Myocyte (in vitro differentiated cells): ENCODE data around the gene CCDC187. TPM values are rescaled to one million over a fixed set of nuclear protein-coding genes. Genes with fewer than 3 reads are reported as not detected.

Experiments
- DNase-seq: peaks from one replicate; pipeline ENCODE4 v3.0.0-alpha.2; 2012; ENCODE audit warnings: low read depth
- total RNA-seq: library from RNA; depleted of rRNA; stranded (reverse); fragments of >200 nt; gene quantifications from 2 replicates; pipeline ENCODE4 v1.2.3, GENCODE V29; 2014

CCDC187 gene
- total RNA-seq, 1 donor from 2014 or later, result not detected

DNA sequence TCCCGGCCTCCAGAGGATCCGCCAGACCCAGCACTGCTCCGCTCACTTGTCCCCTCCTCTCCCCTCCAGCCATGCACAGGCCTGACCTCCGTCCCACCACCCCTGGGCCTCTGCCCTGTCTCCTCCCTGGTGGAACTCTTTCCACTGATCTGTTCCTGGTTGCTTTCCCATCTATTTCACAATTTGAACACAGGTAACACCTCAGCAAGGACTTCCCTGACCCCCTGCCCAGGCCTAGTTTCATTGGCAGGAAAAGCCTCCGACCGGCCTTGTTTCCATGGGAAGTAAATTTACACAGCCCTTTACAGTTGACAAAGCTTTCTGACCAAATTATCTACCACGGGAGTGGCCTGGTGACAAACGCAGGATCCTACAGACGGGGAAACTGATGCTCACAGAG is 73.1 kb downstream of the CCDC187 start:
- no peak for DNase-seq

GRCh38 chr9:136230365-136230764 is 73.5 kb downstream of the CCDC187 start:
- DNase-seq, result no peak

DNA sequence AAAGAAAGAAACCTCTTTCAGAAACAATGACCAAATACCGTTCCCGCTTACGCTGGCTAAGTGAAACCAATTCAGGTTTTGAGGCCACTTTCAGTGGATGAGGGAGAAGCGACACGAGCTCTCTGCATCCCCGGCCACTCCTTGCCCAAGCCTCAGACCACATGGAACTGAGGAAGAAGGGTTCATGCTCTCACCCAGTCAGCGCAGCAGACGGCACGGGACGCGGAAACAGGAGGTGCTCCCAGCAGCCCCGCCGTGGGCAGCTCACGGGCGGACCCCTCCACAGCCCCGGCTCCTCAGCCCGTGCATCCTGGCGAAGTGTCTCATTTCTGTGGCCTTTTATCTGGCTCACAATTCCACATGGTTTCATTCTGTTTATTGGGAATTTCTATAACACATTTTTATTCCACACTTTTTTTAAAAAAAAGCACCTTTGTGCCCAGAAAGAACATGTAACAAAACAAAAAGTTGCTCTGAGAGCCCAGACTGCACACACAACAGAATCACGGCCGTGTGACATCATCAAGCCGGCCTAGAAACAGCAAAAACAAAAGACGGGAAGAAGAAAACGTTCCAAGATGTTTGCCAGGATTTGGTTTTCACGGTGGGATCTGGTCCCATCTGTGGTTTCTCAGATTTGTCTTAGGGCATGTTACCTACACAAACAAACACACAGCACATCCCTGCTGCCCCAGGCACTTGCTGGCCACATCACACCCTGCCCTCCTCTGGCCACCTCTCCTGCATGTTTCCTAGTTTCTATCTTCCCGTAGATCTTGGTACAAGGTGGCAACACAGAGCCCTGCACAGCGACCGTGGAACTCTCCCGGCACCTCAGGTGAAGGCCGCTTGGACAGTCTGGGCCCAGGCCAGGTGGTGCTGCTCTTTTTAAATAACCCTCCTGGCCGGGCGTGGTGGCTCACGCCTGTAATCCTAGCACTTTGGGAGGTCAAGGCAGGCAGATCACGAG is 74.5 kb downstream of the CCDC187 start:
- DNase-seq, result no peak

- DNase-seq, result no peak
These were observed 75.6 kb downstream of the CCDC187 start for GRCh38 chr9:136228107-136228875.

DNA sequence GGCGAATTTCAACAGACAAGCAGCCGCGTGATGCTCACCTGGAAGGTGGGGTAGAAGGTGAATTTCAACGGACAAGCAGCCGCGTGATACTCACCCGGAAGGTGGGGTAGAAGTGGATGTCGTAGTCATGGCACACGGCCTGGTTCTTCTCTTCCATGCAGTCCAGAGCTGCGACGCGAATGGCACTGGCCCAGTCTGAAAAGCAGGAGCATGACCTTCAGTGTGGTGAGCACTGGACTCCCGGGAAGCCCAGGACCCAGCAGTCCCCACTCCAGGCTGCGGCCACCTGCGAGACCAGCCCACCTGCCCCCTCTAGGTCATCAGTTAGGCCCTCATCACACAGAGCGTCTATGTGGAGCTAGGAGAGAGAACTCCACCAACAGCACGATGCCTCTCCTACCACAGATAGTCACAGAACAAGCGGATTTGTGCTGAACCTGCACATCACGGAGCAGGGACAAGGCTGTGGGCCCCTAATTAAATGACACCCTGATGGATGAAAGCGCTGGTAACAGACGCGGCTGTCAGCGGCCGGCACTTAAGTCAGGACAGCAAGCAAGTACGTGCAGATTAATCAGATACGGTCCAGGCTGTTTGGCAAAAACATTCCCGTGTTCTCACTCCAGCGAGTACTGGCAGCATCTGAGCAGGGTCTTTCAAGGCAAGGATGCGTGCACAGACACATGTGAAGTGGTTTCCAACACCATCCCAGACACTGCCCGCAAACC is 77.0 kb downstream of the CCDC187 start:
- DNase-seq, result no peak

DNA sequence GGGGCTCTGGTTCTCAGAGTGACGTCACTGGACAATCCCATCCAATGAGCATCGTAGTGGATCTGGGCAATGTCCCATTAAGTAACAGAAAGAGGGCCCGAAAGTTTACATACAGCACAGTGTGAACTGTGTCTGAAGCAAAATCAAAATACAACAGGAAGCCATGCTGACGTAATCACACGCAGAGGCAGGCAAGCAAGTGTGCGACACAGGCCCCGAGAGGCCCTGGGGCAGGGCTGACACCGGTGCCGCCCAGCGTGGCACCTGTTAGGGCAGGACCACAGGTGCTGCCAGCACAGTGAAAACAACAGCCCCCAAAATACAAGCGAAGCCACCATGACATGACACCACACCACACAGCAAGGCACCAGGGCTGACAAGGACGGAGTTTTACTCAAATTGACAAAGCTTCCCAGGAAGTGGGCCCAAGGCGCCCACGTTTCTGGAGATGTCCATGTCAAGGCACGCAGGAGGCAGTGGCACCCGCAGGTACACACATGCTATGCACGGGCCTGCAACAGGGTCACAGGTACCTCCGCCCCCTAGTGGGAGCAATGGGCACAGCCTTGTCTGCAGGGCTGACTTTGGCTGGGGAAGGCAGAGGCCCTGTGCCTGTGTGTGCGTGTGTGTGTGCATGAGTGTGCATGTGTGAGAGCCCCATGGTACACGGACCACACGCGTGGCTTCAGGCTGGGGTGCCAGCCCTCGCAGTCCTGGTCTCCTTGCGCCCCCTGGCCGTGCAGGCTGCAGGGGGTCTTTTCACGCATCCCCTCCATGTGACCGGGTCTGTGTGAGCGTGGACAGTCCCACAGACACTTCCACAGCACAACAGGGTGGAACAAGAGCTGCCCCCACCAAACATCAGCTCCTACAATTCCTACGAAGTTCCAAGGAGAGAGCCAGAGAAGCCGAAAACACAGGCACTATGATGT is 77.9 kb downstream of the CCDC187 start:
- DNase-seq, result no peak

DNA sequence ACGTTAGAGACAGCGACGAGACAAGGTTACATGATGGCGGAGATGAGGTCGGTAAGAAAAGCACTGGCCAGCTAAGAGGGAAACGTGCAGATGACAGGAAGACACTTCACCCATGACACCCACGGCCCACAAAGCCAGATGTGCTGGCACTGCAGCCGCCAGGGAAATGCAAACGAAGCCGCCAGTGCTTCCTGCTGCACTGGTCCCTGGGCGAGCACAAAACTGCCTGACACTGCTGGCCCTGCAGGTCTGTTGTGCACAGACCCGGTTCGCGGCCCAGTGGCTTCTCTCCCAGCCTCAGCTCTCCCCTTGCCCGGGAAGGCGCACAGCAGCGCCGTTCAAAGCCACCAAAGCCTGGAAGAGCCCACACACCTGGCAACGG is 78.5 kb downstream of the CCDC187 start:
- no peak for DNase-seq

DNA sequence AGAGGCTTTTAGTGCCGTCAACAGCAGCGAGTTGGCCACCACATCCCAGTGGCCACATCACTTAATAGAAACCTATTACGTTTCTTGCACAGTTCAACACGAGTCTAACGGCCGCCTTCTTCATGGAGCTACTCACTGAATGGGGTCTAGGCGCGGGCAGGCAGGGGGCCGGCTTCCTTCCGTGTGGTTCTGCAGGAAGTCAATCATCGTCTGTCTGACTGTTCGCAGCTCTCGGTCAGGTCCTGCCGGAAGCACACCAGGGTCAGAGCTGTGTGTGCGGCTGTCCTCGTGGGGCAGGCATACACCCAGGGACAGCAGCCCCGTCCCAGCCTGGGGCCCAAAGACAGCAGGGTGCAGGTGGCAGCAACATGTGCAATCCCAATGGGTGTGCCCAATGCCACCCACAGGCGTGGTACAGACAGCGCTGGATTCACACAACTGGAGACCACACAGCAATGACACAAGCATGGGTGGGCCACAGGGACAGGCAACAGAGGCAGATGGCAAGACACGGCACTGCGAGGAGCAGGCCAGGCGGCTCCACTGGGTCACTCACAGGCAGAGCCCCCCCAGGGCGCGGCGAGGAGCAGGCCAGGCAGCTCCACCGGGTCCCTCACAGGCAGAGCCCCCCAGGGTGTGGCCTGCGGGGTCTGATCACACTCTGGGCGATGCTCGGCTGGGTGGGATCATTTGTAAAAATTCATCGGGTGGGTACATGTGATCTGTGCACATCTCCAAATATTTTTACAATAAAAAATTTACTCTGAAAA is 79.8 kb downstream of the CCDC187 start:
- DNase-seq, result no peak

GRCh38 chr9:136222906-136223285 is 81.0 kb downstream of the CCDC187 start:
- DNase-seq, result no peak

DNA sequence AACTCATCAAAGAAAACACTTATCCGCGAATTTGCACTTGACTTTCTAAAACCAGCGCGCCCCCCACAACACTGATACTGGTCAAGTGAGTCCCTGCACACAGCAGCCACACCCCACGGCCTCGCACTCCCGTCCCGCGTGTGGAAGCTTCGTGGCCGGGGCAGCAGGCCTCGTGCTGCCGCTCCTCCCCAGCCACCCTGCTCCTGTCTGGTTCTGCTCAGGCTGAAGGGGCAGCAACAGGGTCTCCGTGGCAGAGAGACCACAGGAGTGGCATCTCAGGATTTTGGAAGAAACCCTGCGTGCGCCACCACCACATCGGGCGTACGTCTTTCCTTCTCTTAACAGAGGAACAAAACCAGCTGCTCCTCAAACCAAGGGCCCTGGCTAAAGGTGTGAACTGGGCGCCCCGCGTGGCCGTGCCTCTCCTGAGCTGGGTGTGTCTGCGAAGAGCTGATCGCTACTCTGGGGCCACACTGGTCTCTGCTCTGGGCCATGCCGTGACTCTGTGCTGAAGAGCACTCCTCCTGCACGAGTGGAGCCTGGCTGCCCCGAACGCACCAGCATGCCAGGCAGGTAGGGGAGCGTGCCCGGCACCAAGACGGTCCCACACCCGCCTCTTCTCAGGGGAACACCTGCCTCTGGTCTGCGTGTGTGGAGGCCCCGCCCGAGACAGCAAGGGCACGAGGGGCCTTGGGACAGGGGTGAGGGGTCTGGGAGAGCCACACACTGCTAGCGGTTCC is 81.6 kb downstream of the CCDC187 start:
- no peak for DNase-seq

DNA sequence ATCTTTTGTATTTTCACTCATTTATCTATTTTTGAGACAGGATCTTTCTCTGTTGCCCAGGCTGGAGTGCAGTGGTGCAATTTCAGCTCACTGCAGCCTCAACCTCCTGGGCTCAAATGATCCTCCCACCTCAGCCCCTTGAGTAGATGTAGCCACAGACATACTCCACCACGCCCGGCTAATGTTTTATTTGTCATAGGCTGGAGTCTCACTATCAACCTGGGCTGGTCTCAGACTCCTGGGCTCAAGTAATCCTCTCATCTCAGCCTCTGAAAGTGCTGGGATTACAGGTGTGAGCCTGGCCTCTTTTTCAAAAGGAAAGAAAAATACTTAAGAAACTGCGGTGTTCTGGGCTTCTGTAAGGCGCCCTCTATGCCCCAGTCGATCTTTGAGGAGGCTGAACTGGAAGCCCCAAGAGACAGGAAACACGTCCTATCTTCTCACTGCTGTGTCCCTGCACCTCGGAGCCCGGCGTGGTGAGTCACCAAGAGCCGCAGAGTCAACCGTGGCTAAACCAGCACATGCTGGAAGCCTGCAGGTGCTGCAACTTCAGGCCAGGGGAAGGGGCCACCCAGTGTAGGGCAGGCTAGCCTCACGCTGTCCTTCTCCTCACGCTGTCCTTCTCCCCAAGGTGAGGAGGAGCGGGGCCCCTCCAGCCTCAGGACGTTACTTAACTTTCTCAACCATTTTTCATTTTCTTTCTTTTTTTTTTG is 83.7 kb downstream of the CCDC187 start:
- peak; percentile 34 for DNase-seq

GRCh38 chr9:136219276-136219675 is 84.6 kb downstream of the CCDC187 start:
- no peak for DNase-seq

GRCh38 chr9:136218673-136219072 is 85.2 kb downstream of the CCDC187 start:
- DNase-seq, result no peak

DNA sequence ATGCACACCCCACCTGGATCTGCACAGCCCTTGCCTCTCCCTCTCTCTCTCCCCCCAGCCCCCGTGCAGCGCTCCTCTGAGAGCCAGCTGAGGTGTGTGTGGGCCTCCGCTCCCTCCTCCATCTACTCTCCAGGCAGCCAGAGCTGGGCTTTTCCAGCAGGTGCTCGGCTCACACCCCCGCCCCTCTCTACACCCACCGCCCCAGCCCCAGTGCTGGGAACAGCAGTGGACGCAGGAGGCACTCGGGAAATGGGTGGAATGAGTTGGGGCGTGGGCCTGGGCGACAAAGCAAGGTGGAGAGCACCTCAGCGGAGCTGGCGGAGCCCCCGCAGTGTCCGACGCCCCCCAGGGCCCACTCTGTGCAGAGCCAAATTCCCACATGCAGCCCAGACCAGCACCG is 85.6 kb downstream of the CCDC187 start:
- DNase-seq, result no peak

DNA sequence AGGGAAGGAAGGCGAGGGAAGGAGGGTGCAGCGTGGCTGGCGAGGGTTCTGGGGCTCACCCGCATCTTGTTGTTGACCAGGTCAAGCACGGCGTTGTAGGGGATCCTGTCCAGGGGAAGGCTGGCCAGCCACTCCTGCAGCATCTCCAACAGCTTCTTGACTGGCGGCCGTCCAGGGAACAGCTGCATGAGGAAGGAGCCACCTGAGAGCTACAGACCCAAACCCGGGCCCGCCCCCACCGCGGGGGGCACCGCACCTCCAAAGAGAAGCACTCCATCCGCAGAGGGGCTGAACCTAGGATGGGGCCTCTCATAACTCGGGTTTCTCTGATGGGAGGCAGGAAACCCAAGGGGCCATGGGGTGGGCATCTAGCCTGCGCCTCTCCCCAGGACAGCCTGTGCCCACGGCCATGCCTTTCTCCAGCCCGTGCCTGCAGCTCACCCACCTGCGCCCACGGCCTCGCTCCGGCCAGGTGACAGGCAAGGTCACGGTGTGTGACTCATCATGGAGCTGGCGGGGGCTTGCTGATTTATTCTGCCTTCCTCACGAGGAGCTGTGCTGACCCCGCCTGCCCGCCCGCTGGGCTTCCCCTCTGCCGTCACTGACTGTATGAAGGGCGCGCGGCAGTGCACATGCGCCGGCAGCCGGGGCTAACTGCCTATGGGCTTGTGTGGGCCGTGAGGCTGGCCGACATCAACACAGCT is 87.2 kb downstream of the CCDC187 start:
- no peak for DNase-seq

DNA sequence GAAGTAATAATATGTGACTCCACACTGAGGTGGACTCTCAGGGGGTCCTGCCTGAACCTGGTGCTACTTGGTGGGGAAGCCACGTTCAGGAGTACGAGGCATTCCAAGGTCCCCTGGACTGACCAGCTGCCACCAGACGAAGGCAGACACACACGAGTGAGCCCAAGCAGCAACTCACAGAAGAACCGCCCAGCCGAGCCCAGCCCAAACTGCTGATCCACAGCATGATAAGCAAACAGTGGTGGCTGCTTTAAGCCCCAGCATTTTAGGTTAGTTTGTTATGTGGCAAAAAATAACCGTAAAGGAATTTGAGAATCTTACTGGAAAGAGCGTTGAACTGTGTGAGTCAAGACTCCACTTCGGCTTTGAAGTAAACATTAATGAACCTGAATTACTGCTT is 90.2 kb downstream of the CCDC187 start:
- DNase-seq, result no peak

DNA sequence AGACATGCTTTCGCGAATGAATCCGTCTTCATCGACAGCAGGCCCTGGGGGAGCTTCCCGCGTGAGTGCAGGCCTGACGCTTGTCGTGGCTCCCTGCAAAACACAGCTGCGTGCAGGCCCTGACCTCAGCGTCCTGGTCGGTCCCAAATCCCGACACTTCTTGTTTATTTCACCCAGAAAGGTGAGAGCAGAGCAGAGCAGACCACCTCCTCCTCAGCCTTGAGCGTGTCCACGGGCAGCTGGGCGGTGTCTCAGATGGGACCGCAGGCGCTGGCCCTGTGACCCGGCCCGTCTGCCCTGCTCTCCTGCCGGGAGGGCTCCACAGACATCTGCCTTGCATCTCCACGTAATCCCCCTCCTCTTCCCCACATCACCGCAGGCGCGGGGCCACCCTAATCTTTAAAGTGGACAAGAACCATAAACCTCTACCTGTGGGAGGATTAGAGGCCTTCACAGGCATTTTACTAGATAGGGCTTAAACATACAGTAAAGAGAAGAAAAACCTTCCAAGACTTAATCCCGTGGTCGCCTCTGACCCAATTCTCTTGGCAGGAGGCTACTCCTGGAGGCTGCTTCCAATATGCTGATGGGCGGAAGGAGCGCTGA is 91.4 kb downstream of the CCDC187 start:
- DNase-seq, result no peak
